Duodenal mucosa (tissue), 2 donors: ENCODE results near the gene VWA5B1.

Source experiments
- H3K27ac ChIP-seq: one replicate; pipeline ENCODE4 v1.7.0; 2013; ENCODE audit warnings: low read depth, low read length
- H3K27me3 ChIP-seq, 2 donors: one replicate each; pipeline ENCODE4 v1.7.0; 2013; ENCODE audit warnings: low read length in 2 of 2, control low read depth in 1 of 2; ENCODE audit not compliant: insufficient read depth in 2 of 2, control insufficient read depth in 1 of 2
- H3K36me3 ChIP-seq, 2 donors: one replicate each; pipeline ENCODE4 v1.7.0; 2013; ENCODE audit warnings: low read length in 2 of 2, control low read depth in 1 of 2; ENCODE audit not compliant: insufficient read depth in 2 of 2, control insufficient read depth in 1 of 2
- H3K4me1 ChIP-seq, 2 donors: one replicate each; pipeline ENCODE4 v1.7.0; 2013; ENCODE audit warnings: low read length in 2 of 2, control low read depth in 1 of 2; ENCODE audit not compliant: insufficient read depth in 2 of 2, control insufficient read depth in 1 of 2
- H3K4me3 ChIP-seq, 2 donors: one replicate each; pipeline ENCODE4 v1.7.0; 2013; ENCODE audit warnings: low read length in 2 of 2, low read depth in 1 of 2
- H3K9ac ChIP-seq, 2 donors: one replicate each; pipeline ENCODE4 v1.7.0; 2013; ENCODE audit warnings: low read length in 2 of 2, low read depth in 1 of 2
- H3K9me3 ChIP-seq, 2 donors: one replicate each; pipeline ENCODE4 v1.7.0; 2013; ENCODE audit warnings: low read length in 2 of 2, control low read depth in 1 of 2; ENCODE audit not compliant: control insufficient read depth in 1 of 2

VWA5B1 gene

GRCh38 chr1:20398744-20399143, 108.1 kb downstream of the VWA5B1 start:
- Histone ChIP-seq H3K27ac (no peak overlapping the region), H3K27me3 (peaks cover 20 to 27% of the 10 kb centered on the region in 2 donors), H3K9ac (no peak overlapping the region), H3K9me3 (peaks cover 0 to 4% of the 10 kb centered on the region in 2 donors), H3K36me3 (no peaks in the 10 kb centered on the region), H3K4me1 (no peaks in the 10 kb centered on the region), H3K4me3 (no peak overlapping the region)

DNA sequence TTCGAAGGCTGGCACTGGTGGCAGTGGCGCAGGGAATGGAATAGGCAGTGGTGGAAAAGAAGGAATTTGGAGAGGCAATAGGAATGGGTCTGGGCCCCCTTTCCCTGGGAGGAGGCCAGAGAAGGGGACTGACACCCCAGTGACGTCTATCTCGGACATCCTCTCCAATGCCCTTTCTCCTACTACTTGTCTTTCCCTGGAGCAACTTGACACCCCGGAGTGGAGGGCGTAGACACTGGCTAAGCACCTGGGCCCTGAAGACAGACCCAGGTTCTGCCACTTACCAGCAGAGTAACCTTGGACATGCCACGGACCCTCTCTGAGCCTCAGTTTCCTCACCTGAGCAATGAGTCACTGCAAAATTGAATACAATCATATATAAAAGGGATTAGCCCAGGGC, 108.5 kb downstream of the VWA5B1 start:
- Histone ChIP-seq H3K4me3 (no peak overlapping the region), H3K9me3 (peaks cover 0 to 4% of the 10 kb centered on the region in 2 donors), H3K27me3 (peaks cover 21 to 32% of the 10 kb centered on the region in 2 donors), H3K4me1 (no peaks in the 10 kb centered on the region), H3K9ac (no peak overlapping the region), H3K27ac (no peak overlapping the region), H3K36me3 (no peaks in the 10 kb centered on the region)

DNA sequence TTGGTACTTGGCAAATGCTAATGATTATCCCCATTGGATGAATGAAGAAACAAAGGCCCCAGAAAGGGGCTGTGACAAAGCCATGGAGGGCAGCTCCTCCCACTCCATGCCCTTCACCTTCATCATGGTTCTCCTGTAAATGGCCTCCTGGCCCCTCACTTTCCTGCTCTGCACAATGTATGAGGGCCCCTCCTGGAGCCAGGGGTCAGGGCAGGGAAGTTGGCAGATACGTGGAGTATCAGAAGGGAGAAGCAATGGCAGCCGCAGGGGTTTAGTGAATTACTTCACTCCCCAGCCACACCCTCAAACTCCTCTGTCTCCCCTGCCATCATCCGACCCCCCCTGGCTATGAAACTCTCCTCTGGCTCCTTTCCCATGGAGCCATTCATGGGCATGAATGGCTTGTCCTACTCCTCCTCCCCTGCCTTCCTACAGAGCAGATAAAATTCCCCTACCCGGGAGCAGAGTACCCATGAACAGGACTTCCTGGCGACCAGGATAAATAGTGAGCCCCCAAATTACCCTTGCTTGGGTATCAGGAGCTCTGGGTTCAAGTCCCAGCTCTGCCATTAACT, 109.0 kb downstream of the VWA5B1 start:
- H3K27me3 ChIP-seq = peaks cover 24 to 36% of the 10 kb centered on the region in 2 donors
- peaks cover 0 to 4% of the 10 kb centered on the region in 2 donors for H3K9me3 ChIP-seq
- no peaks in the 10 kb centered on the region for H3K4me1 ChIP-seq
- H3K27ac ChIP-seq = no peak overlapping the region
- no peak overlapping the region for H3K9ac ChIP-seq
- H3K36me3 ChIP-seq = no peaks in the 10 kb centered on the region
- H3K4me3 ChIP-seq = no peak overlapping the region

GRCh38 chr1:20400341-20401177, 109.9 kb downstream of the VWA5B1 start:
- Histone ChIP-seq H3K9me3 (peaks cover 0 to under 1% of the 10 kb centered on the region in 2 donors), H3K36me3 (no peaks in the 10 kb centered on the region), H3K27ac (no peak overlapping the region), H3K9ac (no peak overlapping the region), H3K4me3 (no peak overlapping the region), H3K27me3 (peaks cover 25 to 44% of the 10 kb centered on the region in 2 donors), H3K4me1 (no peaks in the 10 kb centered on the region)

- Histone ChIP-seq H3K36me3 (no peaks in the 10 kb centered on the region), H3K27me3 (peaks cover 33 to 48% of the 10 kb centered on the region in 2 donors), H3K4me1 (no peaks in the 10 kb centered on the region), H3K4me3 (no peak overlapping the region), H3K9ac (no peak overlapping the region), H3K27ac (no peak overlapping the region), H3K9me3 (no peaks in the 10 kb centered on the region)
Measured at GRCh38 chr1:20401405-20402010, 110.8 kb downstream of the VWA5B1 start.

GRCh38 chr1:20402585-20403422, 112.1 kb downstream of the VWA5B1 start:
- H3K9ac ChIP-seq = no peak overlapping the region
- H3K27ac ChIP-seq = no peak overlapping the region
- no peaks in the 10 kb centered on the region for H3K4me1 ChIP-seq
- H3K36me3 ChIP-seq = no peaks in the 10 kb centered on the region
- no peak overlapping the region for H3K4me3 ChIP-seq
- peaks cover 33 to 48% of the 10 kb centered on the region in 2 donors for H3K27me3 ChIP-seq
- H3K9me3 ChIP-seq = no peaks in the 10 kb centered on the region

- Histone ChIP-seq H3K27me3 (peaks cover 33 to 48% of the 10 kb centered on the region in 2 donors), H3K4me1 (no peaks in the 10 kb centered on the region), H3K4me3 (no peak overlapping the region), H3K9me3 (no peaks in the 10 kb centered on the region), H3K9ac (no peak overlapping the region), H3K27ac (no peak overlapping the region), H3K36me3 (no peaks in the 10 kb centered on the region)
Measured at GRCh38 chr1:20403423-20404145, 112.9 kb downstream of the VWA5B1 start.

DNA sequence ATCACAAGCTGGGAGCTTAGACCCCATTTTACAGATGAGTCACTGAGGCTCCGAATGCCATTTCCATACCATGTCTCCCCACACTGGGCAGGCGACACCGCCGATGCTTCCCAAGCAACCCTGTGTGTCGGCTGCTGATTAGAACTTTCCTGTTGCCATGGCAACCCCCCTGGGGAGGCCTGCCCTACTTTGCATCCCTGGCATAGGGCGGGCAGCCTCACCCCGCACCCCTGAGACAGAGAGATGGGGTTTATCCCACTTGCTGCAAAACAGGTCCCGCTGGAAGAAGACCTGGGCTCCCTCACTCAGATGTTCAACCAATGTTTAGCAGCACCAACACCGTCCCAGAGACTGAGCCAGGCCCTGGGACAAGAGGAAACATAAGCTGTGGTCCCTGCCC, 113.8 kb downstream of the VWA5B1 start:
- H3K4me3 ChIP-seq = no peak overlapping the region
- H3K4me1 ChIP-seq = no peaks in the 10 kb centered on the region
- H3K9ac ChIP-seq = no peak overlapping the region
- H3K27ac ChIP-seq = no peak overlapping the region
- peaks cover 33 to 45% of the 10 kb centered on the region in 2 donors for H3K27me3 ChIP-seq
- no peaks in the 10 kb centered on the region for H3K36me3 ChIP-seq
- H3K9me3 ChIP-seq = no peaks in the 10 kb centered on the region
